ENCODE measurements around the gene KRT33B.

GRCh38 chr17:41387670-41388069, 18.1 kb upstream of the KRT33B start:
- no peak for TF ChIP-seq POLR2A (IDR thresholded peaks at IDR 0.05)
- TF ChIP-seq CTCF (IDR thresholded peaks at IDR 0.05) = no peak
